ENCODE data around the gene MEGF6. TPM values are rescaled to one million over a fixed set of nuclear protein-coding genes. Genes with fewer than 3 reads are reported as not detected.

Gene MEGF6
- total RNA-seq, 1 donor from 2014 or later, result 1.3 TPM

GRCh38 chr1:3483380-3483779 lies 127.9 kb downstream of the MEGF6 start:
- TF ChIP-seq, protein P1, sequence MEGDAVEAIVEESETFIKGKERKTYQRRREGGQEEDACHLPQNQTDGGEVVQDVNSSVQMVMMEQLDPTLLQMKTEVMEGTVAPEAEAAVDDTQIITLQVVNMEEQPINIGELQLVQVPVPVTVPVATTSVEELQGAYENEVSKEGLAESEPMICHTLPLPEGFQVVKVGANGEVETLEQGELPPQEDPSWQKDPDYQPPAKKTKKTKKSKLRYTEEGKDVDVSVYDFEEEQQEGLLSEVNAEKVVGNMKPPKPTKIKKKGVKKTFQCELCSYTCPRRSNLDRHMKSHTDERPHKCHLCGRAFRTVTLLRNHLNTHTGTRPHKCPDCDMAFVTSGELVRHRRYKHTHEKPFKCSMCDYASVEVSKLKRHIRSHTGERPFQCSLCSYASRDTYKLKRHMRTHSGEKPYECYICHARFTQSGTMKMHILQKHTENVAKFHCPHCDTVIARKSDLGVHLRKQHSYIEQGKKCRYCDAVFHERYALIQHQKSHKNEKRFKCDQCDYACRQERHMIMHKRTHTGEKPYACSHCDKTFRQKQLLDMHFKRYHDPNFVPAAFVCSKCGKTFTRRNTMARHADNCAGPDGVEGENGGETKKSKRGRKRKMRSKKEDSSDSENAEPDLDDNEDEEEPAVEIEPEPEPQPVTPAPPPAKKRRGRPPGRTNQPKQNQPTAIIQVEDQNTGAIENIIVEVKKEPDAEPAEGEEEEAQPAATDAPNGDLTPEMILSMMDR (IDR thresholded peaks at IDR 0.05; ENCODE audit: insufficient read depth, low read length, severe bottlenecking), result no peak
- Histone ChIP-seq H3K36me3 (ENCODE audit: control insufficient read depth, insufficient read depth, low read length) (no peaks in the 10 kb centered on the region), H3K4me3 (ENCODE audit: low read depth, low read length) (no peak overlapping the region), H3K27me3 (ENCODE audit: control insufficient read depth, insufficient read depth, low read length) (no peaks in the 10 kb centered on the region)
- DNase-seq (ENCODE audit: low read depth) (no peak), FAIRE-seq (no peak)

DNA sequence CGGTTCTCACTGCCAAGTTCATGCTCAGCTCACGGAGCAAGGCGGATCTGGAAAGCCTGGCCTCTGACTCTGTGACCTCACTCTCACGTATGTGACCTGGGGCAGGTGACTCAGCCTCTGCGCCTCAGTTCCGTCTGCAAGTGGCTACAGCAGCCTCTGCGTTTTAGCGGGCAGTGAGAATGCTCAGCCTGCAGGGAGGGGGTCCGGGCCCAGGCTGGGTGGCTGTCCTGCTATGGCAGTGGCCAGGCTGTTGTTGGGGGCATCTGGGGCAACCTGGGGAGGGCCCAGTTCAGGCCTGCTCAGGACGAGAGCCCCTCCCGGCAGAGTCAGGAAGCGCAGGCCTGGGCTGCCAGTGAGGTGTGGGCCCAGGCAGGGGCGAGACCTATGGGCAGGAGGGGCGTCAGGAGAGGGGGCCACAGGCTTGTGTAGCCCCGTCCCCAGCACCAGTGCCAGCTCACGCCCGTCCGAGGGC lies 128.9 kb downstream of the MEGF6 start:
- TF ChIP-seq, protein P1 (IDR thresholded peaks at IDR 0.05; ENCODE audit: insufficient read depth, low read length, severe bottlenecking), result peak; percentile 59
- no peak for FAIRE-seq
- no peaks in the 10 kb centered on the region for H3K36me3 ChIP-seq (ENCODE audit: control insufficient read depth, insufficient read depth, low read length)
- DNase-seq (ENCODE audit: low read depth), result peak; percentile 85
- no peaks in the 10 kb centered on the region for H3K27me3 ChIP-seq (ENCODE audit: control insufficient read depth, insufficient read depth, low read length)
- H3K4me3 ChIP-seq (ENCODE audit: low read depth, low read length), result no peak overlapping the region

GRCh38 chr1:3481836-3482375 lies 129.4 kb downstream of the MEGF6 start:
- DNase-seq (ENCODE audit: low read depth), result no peak
- no peaks in the 10 kb centered on the region for H3K36me3 ChIP-seq (ENCODE audit: control insufficient read depth, insufficient read depth, low read length)
- no peaks in the 10 kb centered on the region for H3K27me3 ChIP-seq (ENCODE audit: control insufficient read depth, insufficient read depth, low read length)
- TF ChIP-seq, protein P1 (IDR thresholded peaks at IDR 0.05; ENCODE audit: insufficient read depth, low read length, severe bottlenecking), result no peak
- FAIRE-seq, result no peak
- H3K4me3 ChIP-seq (ENCODE audit: low read depth, low read length), result no peak overlapping the region

GRCh38 chr1:3481046-3481445 lies 130.3 kb downstream of the MEGF6 start:
- TF ChIP-seq, protein P1 (IDR thresholded peaks at IDR 0.05; ENCODE audit: insufficient read depth, low read length, severe bottlenecking), result no peak
- Histone ChIP-seq H3K27me3 (ENCODE audit: control insufficient read depth, insufficient read depth, low read length) (no peaks in the 10 kb centered on the region), H3K4me3 (ENCODE audit: low read depth, low read length) (no peak overlapping the region), H3K36me3 (ENCODE audit: control insufficient read depth, insufficient read depth, low read length) (peaks cover 3% of the 10 kb centered on the region)
- FAIRE-seq, result no peak
- DNase-seq (ENCODE audit: low read depth), result no peak

GRCh38 chr1:3480369-3480719 lies 131.0 kb downstream of the MEGF6 start:
- no peak for FAIRE-seq
- DNase-seq (ENCODE audit: low read depth), result no peak
- TF ChIP-seq, protein P1 (IDR thresholded peaks at IDR 0.05; ENCODE audit: insufficient read depth, low read length, severe bottlenecking), result no peak
- Histone ChIP-seq H3K36me3 (ENCODE audit: control insufficient read depth, insufficient read depth, low read length) (peaks cover 5% of the 10 kb centered on the region), H3K4me3 (ENCODE audit: low read depth, low read length) (no peak overlapping the region), H3K27me3 (ENCODE audit: control insufficient read depth, insufficient read depth, low read length) (no peaks in the 10 kb centered on the region)
